K562 (cell line): ENCODE data around the gene TECPR2. TPM values are rescaled to one million over a fixed set of nuclear protein-coding genes. Genes with fewer than 3 reads are reported as not detected.
A peak's percentile ranks its signal among the peaks of the same experiment; 100 is the strongest.

Source experiments
- BHLHE40 ChIP-seq: IDR thresholded peaks from 2 replicates; pipeline ENCODE4 v1.6.1; 2011; ENCODE audit warnings: low read length, improper control_type of control experiment
- GATA2 ChIP-seq: sonication (generic); formaldehyde crosslinking; IDR thresholded peaks from 2 replicates; pipeline ENCODE4 v1.4.0; 2020; ENCODE audit warnings: mild to moderate bottlenecking, missing genetic modification reagents
- HDAC1 ChIP-seq, 2 experiments: fragments of 450-650 bp; IDR thresholded peaks; 2 replicates each; pipeline ENCODE4 v1.6.1; 2016 to 2017; ENCODE audit warnings: inconsistent platforms in 1 of 2, mild to moderate bottlenecking in 1 of 2, moderate library complexity in 1 of 2
- HLTF ChIP-seq: fragments of 450-650 bp; IDR thresholded peaks from 2 replicates; pipeline ENCODE4 v1.6.1; 2016
- KLF16 ChIP-seq: IDR thresholded peaks from 2 replicates; pipeline ENCODE4 v1.6.1; 2016; ENCODE audit warnings: antibody characterized with exemption
- MAZ ChIP-seq, 2 experiments: fragments of 450-650 bp in 1 of 2; sonication (generic) in 1 of 2; formaldehyde crosslinking; IDR thresholded peaks in 1 of 2; conservative IDR thresholded peaks in 1 of 2; 2 replicates each; pipeline versions ENCODE4 v1.4.0 to v1.5.0; 2020; ENCODE audit warnings: mild to moderate bottlenecking in 1 of 2, missing genetic modification reagents in 1 of 2
- MYNN ChIP-seq, 2 experiments: sonication (generic); formaldehyde crosslinking in 1 of 2; IDR thresholded peaks; 2 replicates each; pipeline versions ENCODE4 v1.5.0 to v1.6.1; 2016 to 2020; ENCODE audit warnings: antibody characterized with exemption in 1 of 2, missing genetic modification reagents in 1 of 2
- NR2C1 ChIP-seq, 2 experiments: fragments of 450-650 bp; IDR thresholded peaks; 2 replicates each; pipeline ENCODE4 v1.6.1; 2017; ENCODE audit warnings: mild to moderate bottlenecking in 2 of 2, antibody characterized with exemption in 1 of 2, inconsistent platforms in 1 of 2, missing compliant biosample characterization in 1 of 2, missing genetic modification characterization in 1 of 2
- RB1 ChIP-seq: fragments of 450-650 bp; IDR thresholded peaks from 2 replicates; pipeline ENCODE4 v1.6.1; 2017; ENCODE audit warnings: low read depth, mild to moderate bottlenecking
- RFX5 ChIP-seq: IDR thresholded peaks from 2 replicates; pipeline ENCODE4 v1.6.1; 2011; ENCODE audit warnings: low read depth, mild to moderate bottlenecking, improper control_type of control experiment, low read length
- SIN3A ChIP-seq, 2 experiments: fragments of 150-350 bp in 1 of 2; IDR thresholded peaks; 2 replicates each; pipeline ENCODE4 v1.6.1; 2011 to 2016; ENCODE audit warnings: borderline replicate concordance in 2 of 2, low read depth in 2 of 2, low read length in 2 of 2, mild to moderate bottlenecking in 2 of 2, moderate library complexity in 2 of 2; ENCODE audit not compliant: control insufficient read depth in 1 of 2
- SMAD4 ChIP-seq: fragments of 250-450 bp; sonication (Bioruptor Pico); conservative IDR thresholded peaks from 2 replicates; pipeline ENCODE4 v1.8.0; 2021; ENCODE audit warnings: inconsistent platforms, mild to moderate bottlenecking, moderate library complexity
- SMARCA5 ChIP-seq: fragments of 450-650 bp; IDR thresholded peaks from 2 replicates; pipeline ENCODE4 v1.6.1; 2016
- TCF3 ChIP-seq: sonication (generic); formaldehyde crosslinking; IDR thresholded peaks from 2 replicates; pipeline ENCODE4 v1.4.0; 2020; ENCODE audit warnings: mild to moderate bottlenecking, missing genetic modification reagents
- XRCC5 ChIP-seq: fragments of 200-400 bp; formaldehyde crosslinking; IDR thresholded peaks from 2 replicates; pipeline ENCODE4 v1.6.1; 2017; ENCODE audit warnings: low read depth, mild to moderate bottlenecking, low read length
- ZEB2 ChIP-seq: fragments of 450-650 bp; IDR thresholded peaks from 2 replicates; pipeline ENCODE4 v1.6.1; 2016
- ZNF12 ChIP-seq: sonication (generic); formaldehyde crosslinking; IDR thresholded peaks from 2 replicates; pipeline ENCODE4 v1.4.0; 2020; ENCODE audit warnings: mild to moderate bottlenecking, missing genetic modification reagents
- ZNF511 ChIP-seq: sonication (generic); formaldehyde crosslinking; IDR thresholded peaks from 2 replicates; pipeline ENCODE4 v1.8.0; 2022; ENCODE audit warnings: mild to moderate bottlenecking, missing genetic modification reagents
- ZSCAN32 ChIP-seq: fragments of 450-650 bp; formaldehyde crosslinking; IDR thresholded peaks from 2 replicates; pipeline ENCODE4 v1.4.0; 2020; ENCODE audit warnings: mild to moderate bottlenecking, moderate library complexity
- polyA plus RNA-seq, 8 experiments: library from polyadenylated mRNA; depleted of rRNA in 4 of 8; stranded (reverse) in 5 of 8; unstranded in 3 of 8; fragments of >200 nt; fragmentation: Nextera tagmentation in 2 of 8; fragmentation: Illumina TruSeq in 1 of 8; extraction: Ambion mirVana in 2 of 8; extraction: Trizol in 1 of 8; gene quantifications; 2 replicates each; pipeline versions ENCODE4 v1.2.1 to v1.2.3, GENCODE V29; 2011 to 2014; ENCODE audit warnings: inconsistent platforms in 1 of 8, missing spikeins in 1 of 8
- total RNA-seq, 7 experiments: library from RNA; depleted of rRNA in 6 of 7; stranded (reverse); fragments of >200 nt in 6 of 7; fragmentation: Illumina TruSeq in 2 of 7; extraction: Trizol in 2 of 7; gene quantifications; 2 replicates each; pipeline versions ENCODE4 v1.2.1 to v1.2.3, GENCODE V29; 2011 to 2021; ENCODE audit warnings: low replicate concordance in 1 of 7
- TF ChIP-seq, protein P1 (sequence below): fragments of 450-650 bp; formaldehyde crosslinking; IDR thresholded peaks from 2 replicates; pipeline ENCODE4 v1.4.0; 2020; ENCODE audit warnings: mild to moderate bottlenecking, mixed read lengths
- TF ChIP-seq, protein P2 (sequence below), 2 experiments: fragments of 450-650 bp; conservative IDR thresholded peaks; 2 replicates each; pipeline ENCODE4 v1.6.1; 2017; ENCODE audit warnings: mild to moderate bottlenecking in 2 of 2, moderate library complexity in 2 of 2
- TF ChIP-seq, protein P3 (sequence below): sonication (generic); formaldehyde crosslinking; IDR thresholded peaks from 2 replicates; pipeline ENCODE4 v1.8.0; 2022; ENCODE audit warnings: mild to moderate bottlenecking, missing genetic modification reagents
- TF ChIP-seq, protein P4 (sequence below): sonication (generic); formaldehyde crosslinking; IDR thresholded peaks from 2 replicates; pipeline ENCODE4 v1.9.0; 2022; ENCODE audit warnings: mild to moderate bottlenecking, missing genetic modification reagents

Gene TECPR2
- total and polyA plus RNA-seq, 9 of the 15 experiments (the other 6 are each of a cell fraction or from before 2014, with no cell fraction given): 0.04 to 3.0 (median 0.83) TPM

- TF ChIP-seq RFX5: peak; percentile 63; the same call in 1 of the 2 replicates
- no peak for TF ChIP-seq MYNN (IDR thresholded peaks at IDR 0.05)
- TF ChIP-seq MYNN (CRISPR knock-in tag; IDR thresholded peaks at IDR 0.05): no peak
- TF ChIP-seq SIN3A (IDR thresholded peaks at IDR 0.05; ENCODE audit: borderline replicate concordance in 2 of 2, control insufficient read depth in 1 of 2, low read depth in 2 of 2, low read length in 2 of 2): peak in 1 of 2 experiments; percentile 45; a peak in 1 of 4 replicates
- TF ChIP-seq TCF3 (CRISPR knock-in tag): peak; percentile 30
- TF ChIP-seq, protein P1, sequence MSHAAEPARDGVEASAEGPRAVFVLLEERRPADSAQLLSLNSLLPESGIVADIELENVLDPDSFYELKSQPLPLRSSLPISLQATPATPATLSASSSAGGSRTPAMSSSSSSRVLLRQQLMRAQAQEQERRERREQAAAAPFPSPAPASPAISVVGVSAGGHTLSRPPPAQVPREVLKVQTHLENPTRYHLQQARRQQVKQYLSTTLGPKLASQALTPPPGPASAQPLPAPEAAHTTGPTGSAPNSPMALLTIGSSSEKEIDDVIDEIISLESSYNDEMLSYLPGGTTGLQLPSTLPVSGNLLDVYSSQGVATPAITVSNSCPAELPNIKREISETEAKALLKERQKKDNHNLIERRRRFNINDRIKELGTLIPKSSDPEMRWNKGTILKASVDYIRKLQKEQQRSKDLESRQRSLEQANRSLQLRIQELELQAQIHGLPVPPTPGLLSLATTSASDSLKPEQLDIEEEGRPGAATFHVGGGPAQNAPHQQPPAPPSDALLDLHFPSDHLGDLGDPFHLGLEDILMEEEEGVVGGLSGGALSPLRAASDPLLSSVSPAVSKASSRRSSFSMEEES (CRISPR knock-in tag): no peak
- peak; percentile 66; the same call in 1 of the 2 replicates for TF ChIP-seq ZNF511
- no peak for TF ChIP-seq KLF16
- TF ChIP-seq MAZ (CRISPR knock-in tag; conservative IDR thresholded peaks at IDR 0.05 in 1 of 2, IDR thresholded peaks at IDR 0.05 in 1 of 2): peak in 1 of 2 experiments; percentile 60; a peak in 2 of 4 replicates
- peak in 1 of 2 experiments; percentile 97; a peak in 2 of 4 replicates for TF ChIP-seq HDAC1 (IDR thresholded peaks at IDR 0.05)
- TF ChIP-seq, protein P2, sequence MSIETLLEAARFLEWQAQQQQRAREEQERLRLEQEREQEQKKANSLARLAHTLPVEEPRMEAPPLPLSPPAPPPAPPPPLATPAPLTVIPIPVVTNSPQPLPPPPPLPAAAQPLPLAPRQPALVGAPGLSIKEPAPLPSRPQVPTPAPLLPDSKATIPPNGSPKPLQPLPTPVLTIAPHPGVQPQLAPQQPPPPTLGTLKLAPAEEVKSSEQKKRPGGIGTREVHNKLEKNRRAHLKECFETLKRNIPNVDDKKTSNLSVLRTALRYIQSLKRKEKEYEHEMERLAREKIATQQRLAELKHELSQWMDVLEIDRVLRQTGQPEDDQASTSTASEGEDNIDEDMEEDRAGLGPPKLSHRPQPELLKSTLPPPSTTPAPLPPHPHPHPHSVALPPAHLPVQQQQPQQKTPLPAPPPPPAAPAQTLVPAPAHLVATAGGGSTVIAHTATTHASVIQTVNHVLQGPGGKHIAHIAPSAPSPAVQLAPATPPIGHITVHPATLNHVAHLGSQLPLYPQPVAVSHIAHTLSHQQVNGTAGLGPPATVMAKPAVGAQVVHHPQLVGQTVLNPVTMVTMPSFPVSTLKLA (conservative IDR thresholded peaks at IDR 0.05): 0 out of 4 replicates have a peak, but pooled peaks of 1 of the 2 experiments have one; percentile 43
- peak; percentile 68; the same call in 1 of the 2 replicates for TF ChIP-seq NR2C1 (IDR thresholded peaks at IDR 0.05)
- TF ChIP-seq NR2C1 (tag; IDR thresholded peaks at IDR 0.05): peak; percentile 71
- TF ChIP-seq BHLHE40: no peak
- peak; percentile 88 for TF ChIP-seq SMAD4 (CRISPR knock-in tag)
- TF ChIP-seq, protein P3, sequence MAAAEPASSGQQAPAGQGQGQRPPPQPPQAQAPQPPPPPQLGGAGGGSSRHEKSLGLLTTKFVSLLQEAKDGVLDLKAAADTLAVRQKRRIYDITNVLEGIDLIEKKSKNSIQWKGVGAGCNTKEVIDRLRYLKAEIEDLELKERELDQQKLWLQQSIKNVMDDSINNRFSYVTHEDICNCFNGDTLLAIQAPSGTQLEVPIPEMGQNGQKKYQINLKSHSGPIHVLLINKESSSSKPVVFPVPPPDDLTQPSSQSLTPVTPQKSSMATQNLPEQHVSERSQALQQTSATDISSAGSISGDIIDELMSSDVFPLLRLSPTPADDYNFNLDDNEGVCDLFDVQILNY: no peak
- TF ChIP-seq ZEB2: 0 out of 2 replicates have a peak, but pooled peaks have one; percentile 35
- TF ChIP-seq, protein P4, sequence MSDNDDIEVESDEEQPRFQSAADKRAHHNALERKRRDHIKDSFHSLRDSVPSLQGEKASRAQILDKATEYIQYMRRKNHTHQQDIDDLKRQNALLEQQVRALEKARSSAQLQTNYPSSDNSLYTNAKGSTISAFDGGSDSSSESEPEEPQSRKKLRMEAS (CRISPR knock-in tag): no peak; the same call in 1 of the 2 replicates
- TF ChIP-seq RB1: peak; percentile 84
- TF ChIP-seq GATA2: 0 out of 2 replicates have a peak, but pooled peaks have one; percentile 15
- TF ChIP-seq HLTF: no peak
- TF ChIP-seq XRCC5: peak; percentile 76; the same call in 1 of the 2 replicates
- peak; percentile 67; the same call in 1 of the 2 replicates for TF ChIP-seq ZNF12 (CRISPR knock-in tag)
- TF ChIP-seq ZSCAN32: 0 out of 2 replicates have a peak, but pooled peaks have one; percentile 14
- no peak; the same call in 1 of the 2 replicates for TF ChIP-seq SMARCA5
These were observed 45.8 kb upstream of the TECPR2 start (continued) for GRCh38 chr14:102316743-102317563.
